AG04450 (cell line): ENCODE measurements around the gene NMBR. TPM values are rescaled to one million over a fixed set of nuclear protein-coding genes. Genes with fewer than 3 reads are reported as not detected.

ENCODE experiments used
- CTCF ChIA-PET: fragments of 300-600, 350-600 bp; formaldehyde crosslinking; extraction: SDS; loops from one replicate; lab custom pipeline; 2022; ENCODE audit warnings: antibody characterized with exemption, inconsistent platforms; lab: Charles Lee
- POLR2A ChIA-PET: fragments of 350-600 bp; formaldehyde crosslinking; extraction: SDS; loops from one replicate; lab custom pipeline; 2021; ENCODE audit warnings: antibody characterized with exemption, inconsistent platforms; lab: Yijun Ruan, JAX
- DNase-seq: peaks from one replicate; pipeline ENCODE4 v3.0.0-alpha.2; 2011; ENCODE audit warnings: low read depth, low spot score
- H3K27ac ChIP-seq: one replicate; pipeline ENCODE4 v1.5.1; 2012; ENCODE audit warnings: low read depth, low read length, control low read depth
- H3K27me3 ChIP-seq: one replicate; pipeline ENCODE4 v1.6.0; 2012; ENCODE audit warnings: low read length; ENCODE audit not compliant: control insufficient read depth, insufficient read depth
- H3K4me3 ChIP-seq: 2 replicates; pipeline ENCODE4 v1.5.1; 2011; ENCODE audit warnings: mild to moderate bottlenecking, low read depth, low read length, control low read depth
- H3K9me3 ChIP-seq: 2 replicates; pipeline ENCODE4 v1.5.1; 2012; ENCODE audit warnings: low read length; ENCODE audit not compliant: control insufficient read depth, insufficient read depth
- polyA minus RNA-seq: library from RNA; depleted of rRNA, polyadenylated mRNA; stranded (reverse); fragments of >200 nt; gene quantifications from 2 replicates; pipeline ENCODE4 v1.2.3, GENCODE V29; 2011; rRNA and poly(A)+ RNA removed
- polyA plus RNA-seq: library from polyadenylated mRNA; depleted of rRNA; stranded (reverse); fragments of >200 nt; gene quantifications from 2 replicates; pipeline ENCODE4 v1.2.3, GENCODE V29; 2011; rRNA removed
- TF ChIP-seq, protein P1 (sequence below): IDR thresholded peaks from 2 replicates; pipeline ENCODE4 v1.5.1; 2011; ENCODE audit warnings: low read depth, low read length, control low read depth, inconsistent platforms

NMBR gene
- 0.15 TPM in 1 of 2 replicates, not detected in the other for polyA plus RNA-seq
- not detected in 2 replicates for polyA minus RNA-seq

DNA sequence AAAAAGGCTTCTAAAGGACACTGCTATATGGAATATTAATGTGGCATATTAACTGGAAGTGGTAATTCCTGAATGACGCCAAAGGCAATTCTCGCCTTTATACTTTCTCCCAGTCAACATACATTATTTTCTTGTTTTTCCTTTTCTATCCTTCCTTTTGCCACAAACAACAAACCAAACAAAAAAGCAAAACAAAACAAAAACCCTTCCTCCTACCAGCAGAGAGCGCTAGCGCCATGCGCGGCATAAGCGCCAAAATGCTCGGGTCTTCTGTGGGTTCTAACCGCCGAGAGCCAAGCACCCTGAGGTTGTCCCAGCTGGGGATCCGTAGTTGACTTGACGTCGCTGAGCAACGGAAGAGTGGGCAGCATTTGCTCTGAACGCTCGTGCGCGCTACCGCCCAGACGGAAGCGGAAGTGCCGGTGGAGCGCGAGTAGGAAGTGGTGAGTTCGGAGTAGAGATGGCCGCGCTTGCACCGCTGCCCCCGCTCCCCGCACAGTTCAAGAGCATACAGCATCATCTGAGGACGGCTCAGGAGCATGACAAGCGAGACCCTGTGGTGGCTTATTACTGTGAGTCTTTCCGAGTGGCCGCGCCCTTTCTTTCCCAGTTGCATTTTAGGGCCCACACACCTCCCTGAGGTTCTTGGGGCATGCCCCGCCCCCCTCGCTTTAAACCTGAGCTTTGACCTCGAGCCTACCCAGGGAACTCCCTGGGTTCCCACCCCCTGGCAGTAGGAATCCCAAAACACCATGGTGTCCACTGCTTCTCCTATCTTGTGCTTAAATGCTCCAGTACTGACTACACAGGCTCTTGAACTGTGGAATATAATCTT is at the start of gene NMBR, which contains the start of gene VTA1:
TSS of gene NMBR (minus strand) at position 295 of the 835 bp plus-strand sequence. CDS start 58,464 bp downstream, outside the sequence.
TSS of gene VTA1 (plus strand) at position 436 of the 835 bp plus-strand sequence. CDS start at position 461, 25 bp downstream.
- no peaks in the 10 kb centered on the region for H3K27me3 ChIP-seq
- POLR2A ChIA-PET: interaction anchor here (0.6 to 1.1 kb wide), 2 partner anchors 18 to 61 kb away, joined by 3 to 6 read pairs; no protein-coding TSS in a partner anchor
- H3K4me3 ChIP-seq: peak within 1 kb of the TSS; percentile 97
- TF ChIP-seq, protein P1, sequence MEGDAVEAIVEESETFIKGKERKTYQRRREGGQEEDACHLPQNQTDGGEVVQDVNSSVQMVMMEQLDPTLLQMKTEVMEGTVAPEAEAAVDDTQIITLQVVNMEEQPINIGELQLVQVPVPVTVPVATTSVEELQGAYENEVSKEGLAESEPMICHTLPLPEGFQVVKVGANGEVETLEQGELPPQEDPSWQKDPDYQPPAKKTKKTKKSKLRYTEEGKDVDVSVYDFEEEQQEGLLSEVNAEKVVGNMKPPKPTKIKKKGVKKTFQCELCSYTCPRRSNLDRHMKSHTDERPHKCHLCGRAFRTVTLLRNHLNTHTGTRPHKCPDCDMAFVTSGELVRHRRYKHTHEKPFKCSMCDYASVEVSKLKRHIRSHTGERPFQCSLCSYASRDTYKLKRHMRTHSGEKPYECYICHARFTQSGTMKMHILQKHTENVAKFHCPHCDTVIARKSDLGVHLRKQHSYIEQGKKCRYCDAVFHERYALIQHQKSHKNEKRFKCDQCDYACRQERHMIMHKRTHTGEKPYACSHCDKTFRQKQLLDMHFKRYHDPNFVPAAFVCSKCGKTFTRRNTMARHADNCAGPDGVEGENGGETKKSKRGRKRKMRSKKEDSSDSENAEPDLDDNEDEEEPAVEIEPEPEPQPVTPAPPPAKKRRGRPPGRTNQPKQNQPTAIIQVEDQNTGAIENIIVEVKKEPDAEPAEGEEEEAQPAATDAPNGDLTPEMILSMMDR: peak; percentile 98
- H3K9me3 ChIP-seq: no peaks in the 10 kb centered on the region
- CTCF ChIA-PET: interaction anchor here (0.6 to 4.0 kb wide), 23 partner anchors 9 to 545 kb away, joined by 3 to 50 read pairs (median 4); no protein-coding TSS in a partner anchor
- DNase-seq: peak; percentile 99
- peak within 1 kb of the TSS; percentile 3 for H3K27ac ChIP-seq

DNA sequence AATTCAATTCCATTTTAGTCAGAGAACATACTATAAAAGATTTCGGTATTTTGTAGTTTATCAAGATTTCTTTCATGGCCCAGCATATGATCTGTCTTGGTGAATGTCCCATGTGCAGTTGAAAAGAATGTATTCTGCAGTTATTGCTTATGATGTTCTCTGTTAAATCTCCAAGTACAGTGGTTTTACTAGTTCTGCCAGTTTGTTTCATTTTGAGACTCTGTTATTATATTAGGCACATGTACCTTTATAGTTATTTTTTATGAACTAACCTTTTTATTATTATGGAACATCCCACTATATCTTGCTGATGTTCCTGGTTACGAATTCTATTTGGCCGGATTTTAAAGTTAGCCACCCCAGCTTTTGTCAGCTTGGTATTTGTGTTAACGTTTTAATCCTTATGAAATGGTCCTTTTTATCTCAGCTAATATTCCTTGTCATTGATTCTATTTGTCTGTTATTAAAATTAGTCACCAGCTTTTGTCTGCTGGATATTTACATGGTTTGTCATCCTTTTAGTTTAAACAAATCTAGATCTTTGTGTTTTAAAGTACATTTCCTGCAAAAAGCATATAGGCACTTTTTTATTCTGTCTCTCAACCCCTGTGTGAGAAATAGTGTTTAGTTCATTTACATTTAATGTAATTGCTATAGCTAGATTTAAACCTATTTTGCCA is 49.1 kb upstream of the NMBR start:
- no peak for DNase-seq
- CTCF ChIA-PET: interaction anchor here (0.8 to 3.7 kb wide), 4 partner anchors 8 to 50 kb away, joined by 3 to 29 read pairs (median 13); no protein-coding TSS in a partner anchor
- no peak overlapping the region for H3K27ac ChIP-seq
- TF ChIP-seq, protein P1: no peak
- no peaks in the 10 kb centered on the region for H3K27me3 ChIP-seq
- no peak overlapping the region for H3K4me3 ChIP-seq
- H3K9me3 ChIP-seq: no peaks in the 10 kb centered on the region
- POLR2A ChIA-PET: interaction anchor here (1.0 kb wide), 1 partner anchor 11 kb away, joined by 3 read pairs; no protein-coding TSS in a partner anchor

DNA sequence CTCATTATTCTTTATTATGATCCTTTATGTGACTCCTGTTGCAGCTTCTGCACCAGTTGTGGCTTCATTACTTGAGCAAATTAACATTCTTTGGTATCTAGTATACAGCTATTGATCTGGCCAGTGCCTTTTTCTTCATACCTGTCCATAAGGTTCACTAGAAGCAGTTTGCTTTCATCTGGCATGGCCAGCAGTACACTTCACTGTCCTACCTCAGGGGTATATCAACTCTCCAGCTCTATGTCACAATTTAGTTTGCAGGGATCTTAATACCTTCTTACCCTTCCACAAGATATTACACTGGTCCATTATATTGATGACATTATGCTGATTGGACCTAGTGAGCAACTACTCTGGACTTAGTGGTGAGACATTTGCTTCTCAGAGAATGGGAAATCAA is 46.7 kb upstream of the NMBR start:
- DNase-seq: no peak
- H3K9me3 ChIP-seq: no peaks in the 10 kb centered on the region
- ChIA-PET CTCF (interaction anchor here (0.9 kb wide), 1 partner anchor 14 kb away, joined by 3 read pairs; no protein-coding TSS in a partner anchor), POLR2A (no interaction called here)
- no peaks in the 10 kb centered on the region for H3K27me3 ChIP-seq
- no peak overlapping the region for H3K27ac ChIP-seq
- no peak overlapping the region for H3K4me3 ChIP-seq
- TF ChIP-seq, protein P1: no peak

DNA sequence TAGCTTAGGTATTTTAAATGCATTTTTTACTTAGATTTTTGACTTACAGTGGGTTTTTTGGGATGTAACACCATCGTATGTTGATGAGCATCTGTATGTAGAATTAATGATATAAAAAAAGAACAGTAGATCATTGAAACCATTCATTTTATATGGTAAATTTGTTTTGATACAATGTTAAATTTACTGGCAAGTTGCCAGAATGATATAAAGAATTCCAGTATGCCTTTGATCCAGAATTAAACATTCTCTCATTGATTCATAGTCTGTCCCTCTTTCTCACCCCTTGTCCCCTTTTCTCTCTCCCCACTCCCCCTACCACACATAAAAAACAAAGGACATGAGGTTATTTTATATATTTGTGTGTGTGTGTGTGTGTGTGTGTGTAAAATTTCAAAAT is 45.4 kb upstream of the NMBR start:
- TF ChIP-seq, protein P1: no peak
- Histone ChIP-seq H3K27ac (no peak overlapping the region), H3K27me3 (no peaks in the 10 kb centered on the region), H3K9me3 (no peaks in the 10 kb centered on the region), H3K4me3 (no peak overlapping the region)
- ChIA-PET POLR2A (no interaction called here), CTCF (interaction anchor here (0.5 kb wide), 1 partner anchor 16 kb away, joined by 3 read pairs; no protein-coding TSS in a partner anchor)
- DNase-seq: no peak
